ENCODE results near the gene ATG4B. TPM values are rescaled to one million over a fixed set of nuclear protein-coding genes. Genes with fewer than 3 reads are reported as not detected.

The ATG4B gene
- total and polyA plus RNA-seq, 5 donors: 40.3 to 53.8 (median 46.7) TPM

DNA sequence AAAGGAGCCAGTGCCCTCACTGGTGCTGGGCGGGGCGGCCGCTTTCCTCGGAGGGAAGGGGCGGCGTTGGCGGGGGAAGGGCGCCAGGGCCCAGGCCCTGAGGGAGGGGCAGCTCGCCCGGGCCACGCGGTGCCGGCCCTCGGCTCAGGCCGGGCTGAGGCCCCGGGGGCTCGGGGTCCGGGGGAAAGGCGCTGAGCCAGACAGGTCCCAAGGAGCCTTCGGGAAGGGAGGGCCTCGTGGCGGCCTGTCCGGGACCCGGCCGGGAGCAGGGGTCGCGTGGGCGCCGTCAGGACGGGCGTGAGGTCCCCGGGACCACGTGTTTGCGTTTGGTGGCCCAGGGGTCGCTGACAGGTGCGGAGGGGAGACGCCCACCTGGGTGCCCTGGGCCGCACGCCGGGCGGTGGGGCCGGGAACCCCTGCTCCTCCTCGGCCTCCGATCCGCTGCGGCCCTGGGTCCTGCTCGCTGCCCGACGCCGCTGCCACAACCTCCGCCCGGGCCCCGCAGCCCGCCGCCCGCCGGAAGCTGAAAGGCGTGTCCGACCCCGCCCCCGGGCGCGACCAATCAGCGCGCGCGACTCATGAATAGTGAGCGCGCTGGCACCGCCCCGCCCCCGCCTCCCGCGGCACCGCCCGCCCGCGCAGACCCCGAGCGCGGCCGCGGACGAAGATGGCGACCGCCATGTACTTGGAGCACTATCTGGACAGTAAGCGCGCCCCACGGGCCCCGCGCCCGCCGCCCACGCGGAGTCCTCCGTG lies 64.1 kb downstream of the ATG4B start, which contains the start of gene ING5:
Gene ING5 (plus strand): TSS at position 641 of the 756 bp plus-strand sequence. CDS start 27 bp downstream, at position 668.
- intact Hi-C loops (cut with DNase I): no loop called here
- peak within 1 kb of the TSS; percentile 97 for H3K27ac ChIP-seq (ENCODE audit: low read length)
- WGBS: under 1% methylated on average over 96 of the region's 96 CpGs
- DNase-seq (peak; percentile 98 to 100 (median 99)), ATAC-seq (peak; percentile 88 to 91)
- H3K27me3 ChIP-seq (ENCODE audit: control insufficient read depth, insufficient read depth): no peaks in the 10 kb centered on the region
- no peaks in the 10 kb centered on the region for H3K9me3 ChIP-seq (ENCODE audit: control insufficient read depth, low read length)
- peaks cover 2% of the 10 kb centered on the region for H3K4me1 ChIP-seq (ENCODE audit: control insufficient read depth, insufficient read depth, low read length)
- H3K4me3 ChIP-seq (ENCODE audit: low read length): peak within 1 kb of the TSS; percentile 98

DNA sequence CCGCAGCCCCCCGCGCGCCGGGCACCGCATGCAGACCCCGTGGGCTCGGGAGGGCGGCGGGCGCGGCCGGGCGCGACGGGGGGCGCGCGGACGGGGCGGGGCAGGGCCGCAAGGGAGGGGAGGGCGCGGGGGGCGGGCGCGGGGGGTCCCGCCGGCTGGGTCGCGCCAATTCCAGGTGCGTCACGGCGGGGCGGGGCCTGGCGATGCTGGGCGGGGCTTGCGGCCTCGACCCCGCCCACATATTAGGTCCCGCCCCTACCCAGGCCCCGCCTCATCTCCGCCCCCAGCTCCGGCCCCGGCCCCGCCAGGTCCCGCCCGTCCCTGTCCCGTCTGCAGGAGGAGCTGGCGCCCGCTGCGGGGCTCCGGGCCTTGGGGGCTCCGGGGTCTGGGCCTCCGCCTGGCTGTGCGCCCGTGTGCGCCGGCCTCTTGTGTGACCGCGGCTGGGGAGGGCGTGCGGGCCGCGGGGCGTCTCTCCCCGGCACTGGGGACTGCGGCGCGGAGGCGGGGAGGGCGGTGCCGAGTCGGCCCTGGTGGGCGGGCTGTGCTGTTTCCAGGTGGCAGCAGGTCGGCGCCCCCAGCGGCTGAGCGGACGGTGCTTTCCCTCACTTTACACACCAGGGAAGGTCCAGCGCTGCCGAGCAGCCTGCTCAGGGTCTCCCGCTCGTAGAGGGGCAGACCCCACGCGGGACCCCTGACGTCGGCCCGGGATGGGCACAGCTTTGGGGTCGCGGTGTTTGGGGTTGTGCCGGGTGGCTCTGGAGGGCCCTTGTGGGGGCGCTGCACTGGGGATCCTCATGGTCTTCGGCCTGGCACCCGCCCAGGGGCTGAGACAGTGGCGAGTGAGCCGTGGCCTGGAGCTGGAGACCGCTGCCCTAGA lies 64.9 kb downstream of the ATG4B start:
- Histone ChIP-seq H3K4me3 (ENCODE audit: low read length) (peak overlapping the region; percentile 98), H3K4me1 (ENCODE audit: control insufficient read depth, insufficient read depth, low read length) (peaks cover 2% of the 10 kb centered on the region), H3K9me3 (ENCODE audit: control insufficient read depth, low read length) (no peaks in the 10 kb centered on the region), H3K27ac (ENCODE audit: low read length) (peak overlapping the region; percentile 92), H3K27me3 (ENCODE audit: control insufficient read depth, insufficient read depth) (no peaks in the 10 kb centered on the region)
- DNase-seq (peak; percentile 84 to 94 (median 92)), ATAC-seq (peak; percentile 91 to 92)
- intact Hi-C loops (cut with DNase I): no loop called here
- 1% methylated on average over 97 of the region's 98 CpGs for WGBS

GRCh38 chr2:241703032-241703604 lies 65.6 kb downstream of the ATG4B start:
- Histone ChIP-seq H3K4me3 (ENCODE audit: low read length) (peak overlapping the region; percentile 98), H3K9me3 (ENCODE audit: control insufficient read depth, low read length) (no peaks in the 10 kb centered on the region), H3K27me3 (ENCODE audit: control insufficient read depth, insufficient read depth) (no peaks in the 10 kb centered on the region), H3K27ac (ENCODE audit: low read length) (no peak overlapping the region), H3K4me1 (ENCODE audit: control insufficient read depth, insufficient read depth, low read length) (peaks cover 2% of the 10 kb centered on the region)
- intact Hi-C loops (cut with DNase I): no loop called here
- ATAC-seq (peak in 1 of 2 donors; percentile 6), DNase-seq (peak in 1 of 3 donors; percentile 80)
- 39% methylated on average over 11 of the region's 11 CpGs for WGBS

GRCh38 chr2:241706537-241706936 lies 69.0 kb downstream of the ATG4B start:
- intact Hi-C loops (cut with DNase I): no loop called here
- no peak overlapping the region for H3K4me3 ChIP-seq (ENCODE audit: low read length)
- peaks cover 2% of the 10 kb centered on the region for H3K4me1 ChIP-seq (ENCODE audit: control insufficient read depth, insufficient read depth, low read length)
- 98% methylated on average over 6 of the region's 6 CpGs for WGBS
- H3K27ac ChIP-seq (ENCODE audit: low read length): no peak overlapping the region
- no peaks in the 10 kb centered on the region for H3K27me3 ChIP-seq (ENCODE audit: control insufficient read depth, insufficient read depth)
- DNase-seq (no peak), ATAC-seq (no peak)
- no peaks in the 10 kb centered on the region for H3K9me3 ChIP-seq (ENCODE audit: control insufficient read depth, low read length)

DNA sequence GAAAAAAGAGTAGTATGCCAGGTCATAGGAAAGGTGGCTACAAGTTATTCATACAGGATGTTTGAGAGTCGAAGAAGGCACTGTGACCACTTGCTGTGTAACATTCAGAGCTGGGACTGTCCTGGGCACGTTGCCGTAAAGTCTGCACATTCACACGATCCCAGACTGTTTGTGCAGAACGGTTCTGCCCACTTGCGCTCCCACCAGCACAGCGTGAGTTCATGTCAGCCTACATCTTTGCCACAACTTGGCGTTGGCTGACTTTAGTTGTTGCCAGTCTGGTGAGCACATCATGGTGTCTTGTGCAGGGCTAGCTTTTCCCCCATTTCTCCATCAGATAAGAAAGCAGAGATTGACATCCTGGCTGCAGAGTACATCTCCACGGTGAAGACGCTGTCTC lies 71.4 kb downstream of the ATG4B start:
- Histone ChIP-seq H3K27me3 (ENCODE audit: control insufficient read depth, insufficient read depth) (no peaks in the 10 kb centered on the region), H3K9me3 (ENCODE audit: control insufficient read depth, low read length) (no peaks in the 10 kb centered on the region), H3K4me3 (ENCODE audit: low read length) (no peak overlapping the region), H3K27ac (ENCODE audit: low read length) (no peak overlapping the region), H3K4me1 (ENCODE audit: control insufficient read depth, insufficient read depth, low read length) (no peaks in the 10 kb centered on the region)
- ATAC-seq (no peak), DNase-seq (no peak)
- 82% methylated on average over 10 of the region's 10 CpGs for WGBS
- intact Hi-C loops (cut with DNase I): no loop called here

DNA sequence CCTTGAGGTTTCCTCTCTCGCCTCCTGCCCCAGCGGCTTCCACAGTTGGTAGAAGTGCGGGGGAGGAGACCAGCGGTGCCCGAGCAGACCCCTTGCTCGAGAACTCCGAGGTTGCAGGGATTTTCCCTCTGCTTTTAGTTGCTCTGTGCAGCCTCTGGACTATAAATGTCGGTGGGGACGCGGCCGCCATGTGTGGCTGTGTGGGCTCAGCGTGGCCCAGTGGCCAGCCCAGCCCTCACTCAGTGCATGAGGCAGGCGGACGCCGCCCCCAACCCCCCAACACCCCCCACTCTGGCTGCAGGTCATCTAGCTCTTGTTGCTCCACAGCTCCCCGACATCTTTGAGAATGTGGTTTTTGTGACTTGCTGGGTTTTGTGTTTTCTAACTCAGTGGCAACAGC lies 81.6 kb downstream of the ATG4B start:
- WGBS: 96% methylated on average over 16 of the region's 16 CpGs
- intact Hi-C loops (cut with DNase I): no loop called here
- no peak for ATAC-seq

GRCh38 chr2:241720099-241720498 lies 82.6 kb downstream of the ATG4B start:
- WGBS: 94% methylated on average over 19 of the region's 19 CpGs
- intact Hi-C loops (cut with DNase I): loop anchor here in 1 of 4 donors (10.0 kb wide), 1 partner anchor 155 kb away; no protein-coding TSS in a partner anchor
- H3K4me3 ChIP-seq (ENCODE audit: low read length): no peak overlapping the region
- no peaks in the 10 kb centered on the region for H3K27me3 ChIP-seq (ENCODE audit: control insufficient read depth, insufficient read depth)
- ATAC-seq (peak; percentile 4 to 15), DNase-seq (peak in 1 of 3 donors; percentile 48)
- no peak overlapping the region for H3K27ac ChIP-seq (ENCODE audit: low read length)
- H3K9me3 ChIP-seq (ENCODE audit: control insufficient read depth, low read length): no peaks in the 10 kb centered on the region
- no peaks in the 10 kb centered on the region for H3K4me1 ChIP-seq (ENCODE audit: control insufficient read depth, insufficient read depth, low read length)

More for the DNA sequence above, 81.6 kb downstream of the ATG4B start:
- Histone ChIP-seq H3K4me3 (ENCODE audit: low read length) (no peak overlapping the region), H3K9me3 (ENCODE audit: control insufficient read depth, low read length) (no peaks in the 10 kb centered on the region), H3K27ac (ENCODE audit: low read length) (no peak overlapping the region), H3K4me1 (ENCODE audit: control insufficient read depth, insufficient read depth, low read length) (no peaks in the 10 kb centered on the region), H3K27me3 (ENCODE audit: control insufficient read depth, insufficient read depth) (no peaks in the 10 kb centered on the region)
- peak in 1 of 3 donors; percentile 41 for DNase-seq

DNA sequence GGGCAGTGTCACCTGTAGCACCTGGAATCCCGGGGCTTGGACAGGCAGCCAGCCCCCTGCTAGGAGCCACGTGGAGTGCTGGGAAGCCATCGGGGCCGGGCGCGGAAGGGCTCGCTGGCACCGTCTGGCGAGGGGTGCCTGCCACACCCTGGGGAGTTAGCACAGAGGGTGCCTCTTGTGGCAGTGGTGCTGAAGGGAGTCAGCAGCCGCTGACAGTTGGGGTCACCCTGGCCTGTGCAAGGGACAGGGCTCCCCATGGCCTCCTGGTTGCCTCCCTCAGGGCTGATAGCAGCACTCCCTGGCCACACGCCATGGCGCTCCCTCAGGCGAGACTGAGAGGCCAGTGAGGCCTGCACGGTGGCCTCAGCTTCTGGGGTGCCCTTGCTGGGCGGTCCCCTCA lies 83.1 kb downstream of the ATG4B start:
- H3K4me1 ChIP-seq (ENCODE audit: control insufficient read depth, insufficient read depth, low read length): no peaks in the 10 kb centered on the region
- no peaks in the 10 kb centered on the region for H3K9me3 ChIP-seq (ENCODE audit: control insufficient read depth, low read length)
- 89% methylated on average over 15 of the region's 15 CpGs for WGBS
- peak; percentile 21 to 29 for ATAC-seq
- intact Hi-C loops (cut with DNase I): loop anchor here in 1 of 4 donors (10.0 kb wide), 1 partner anchor 154 kb away; no protein-coding TSS in a partner anchor
- H3K27ac ChIP-seq (ENCODE audit: low read length): no peak overlapping the region
- no peak for DNase-seq
- H3K4me3 ChIP-seq (ENCODE audit: low read length): no peak overlapping the region
- no peaks in the 10 kb centered on the region for H3K27me3 ChIP-seq (ENCODE audit: control insufficient read depth, insufficient read depth)

GRCh38 chr2:241721852-241722251 lies 84.4 kb downstream of the ATG4B start:
- no peaks in the 10 kb centered on the region for H3K9me3 ChIP-seq (ENCODE audit: control insufficient read depth, low read length)

GRCh38 chr2:241722896-241723454 lies 85.5 kb downstream of the ATG4B start:
- Histone ChIP-seq H3K27me3 (ENCODE audit: control insufficient read depth, insufficient read depth) (no peaks in the 10 kb centered on the region), H3K9me3 (ENCODE audit: control insufficient read depth, low read length) (no peaks in the 10 kb centered on the region), H3K4me3 (ENCODE audit: low read length) (no peak overlapping the region), H3K4me1 (ENCODE audit: control insufficient read depth, insufficient read depth, low read length) (no peaks in the 10 kb centered on the region), H3K27ac (ENCODE audit: low read length) (no peak overlapping the region)
- ATAC-seq (no peak), DNase-seq (no peak)
- intact Hi-C loops (cut with DNase I): loop anchor here in 1 of 4 donors (10.0 kb wide), 1 partner anchor 152 kb away; no protein-coding TSS in a partner anchor
- WGBS: 97% methylated on average over 21 of the region's 21 CpGs

More at GRCh38 chr2:241721852-241722251, 84.4 kb downstream of the ATG4B start:
- H3K27me3 ChIP-seq (ENCODE audit: control insufficient read depth, insufficient read depth): no peaks in the 10 kb centered on the region
- DNase-seq (no peak), ATAC-seq (no peak)
- H3K4me1 ChIP-seq (ENCODE audit: control insufficient read depth, insufficient read depth, low read length): no peaks in the 10 kb centered on the region
- 91% methylated on average over 12 of the region's 12 CpGs for WGBS
- H3K4me3 ChIP-seq (ENCODE audit: low read length): no peak overlapping the region
- intact Hi-C loops (cut with DNase I): loop anchor here in 1 of 4 donors (10.0 kb wide), 1 partner anchor 153 kb away; no protein-coding TSS in a partner anchor
- H3K27ac ChIP-seq (ENCODE audit: low read length): no peak overlapping the region
